ENCODE measurements around the gene TMEM242.
"Not testable (repeated sequence)": the region's sequence is repeated elsewhere in the genome, so short reads cannot be mapped to it uniquely, and the experiment has no call there.

Gene TMEM242

DNA sequence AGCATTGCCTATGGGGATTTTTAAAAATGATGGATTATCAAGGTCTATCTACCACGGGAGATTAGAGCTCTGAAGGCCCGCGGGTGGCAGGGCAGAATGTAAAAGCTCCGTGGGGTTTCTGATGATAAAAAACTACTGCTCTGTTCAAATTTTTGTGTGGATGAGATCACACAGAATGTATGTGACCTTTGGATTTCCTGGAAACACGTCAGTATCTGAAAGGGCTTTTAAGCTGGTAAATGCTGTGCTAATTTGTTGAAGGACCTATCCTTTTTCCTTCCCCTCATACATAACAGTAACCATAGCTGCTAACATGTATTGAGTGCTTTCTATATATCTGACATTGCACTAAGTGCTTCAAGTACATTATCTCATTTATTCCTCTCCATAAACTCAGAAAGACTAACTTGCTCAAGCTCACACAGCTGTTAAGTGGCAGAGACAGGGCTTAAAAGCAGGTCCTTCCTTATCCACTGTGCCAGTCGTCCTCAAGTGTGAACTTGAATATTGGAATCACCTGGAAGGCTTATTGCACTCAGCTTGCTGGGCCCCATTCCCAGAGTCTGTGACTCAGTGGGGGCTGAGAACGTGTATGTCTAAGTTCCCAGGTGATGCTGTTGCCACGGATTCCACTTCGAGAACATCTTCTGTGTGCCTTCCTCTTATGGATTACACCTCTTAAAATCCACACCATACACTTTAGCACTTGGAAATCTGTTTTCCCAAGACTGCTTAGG lies 1.9 kb upstream of the TMEM242 start:
- DNase-seq (ENCODE audit: low read depth, low spot score), result no peak

DNA sequence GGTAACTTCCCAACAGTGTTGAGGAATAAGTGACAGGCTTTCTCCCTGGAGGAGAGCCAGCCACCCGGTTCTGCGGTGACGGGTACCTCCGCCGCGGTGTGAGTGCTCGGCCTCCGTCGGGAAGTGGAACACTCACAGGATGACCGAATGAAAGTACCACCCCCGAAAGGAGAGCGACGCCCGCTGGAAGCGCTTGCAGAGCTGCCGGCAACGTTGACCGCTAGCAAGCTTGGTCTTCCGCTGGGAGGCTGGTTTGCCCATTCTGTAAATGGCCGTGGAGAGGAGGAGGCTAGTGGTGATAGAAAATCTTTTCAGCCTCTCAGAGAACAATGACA lies 614 bp upstream of the TMEM242 start:
- no peak for DNase-seq (ENCODE audit: low read depth, low spot score)

DNA sequence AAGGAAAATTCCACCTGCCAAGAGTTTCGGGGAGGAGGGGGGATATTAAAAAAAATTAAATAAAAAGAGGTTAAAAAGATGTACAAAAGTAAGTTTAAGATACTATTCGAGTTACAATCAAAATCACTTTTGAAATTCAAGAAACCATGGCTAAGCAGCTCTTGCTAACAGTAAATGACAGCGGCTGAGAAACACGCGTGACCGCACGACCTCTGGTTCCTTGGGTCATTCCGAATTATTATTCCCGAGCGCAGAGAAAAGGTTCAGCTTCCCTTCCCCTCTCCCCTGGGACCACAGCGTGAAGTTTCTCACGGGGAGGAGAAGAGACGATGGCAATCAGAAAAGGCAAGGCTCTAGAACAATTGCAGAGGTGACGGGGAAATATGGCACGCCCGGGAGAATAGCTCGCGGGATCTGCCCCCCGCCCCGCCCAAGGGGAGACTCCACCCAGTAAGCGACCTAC lies 496 bp downstream of the TMEM242 start:
- DNase-seq (ENCODE audit: low read depth, low spot score), result no peak

DNA sequence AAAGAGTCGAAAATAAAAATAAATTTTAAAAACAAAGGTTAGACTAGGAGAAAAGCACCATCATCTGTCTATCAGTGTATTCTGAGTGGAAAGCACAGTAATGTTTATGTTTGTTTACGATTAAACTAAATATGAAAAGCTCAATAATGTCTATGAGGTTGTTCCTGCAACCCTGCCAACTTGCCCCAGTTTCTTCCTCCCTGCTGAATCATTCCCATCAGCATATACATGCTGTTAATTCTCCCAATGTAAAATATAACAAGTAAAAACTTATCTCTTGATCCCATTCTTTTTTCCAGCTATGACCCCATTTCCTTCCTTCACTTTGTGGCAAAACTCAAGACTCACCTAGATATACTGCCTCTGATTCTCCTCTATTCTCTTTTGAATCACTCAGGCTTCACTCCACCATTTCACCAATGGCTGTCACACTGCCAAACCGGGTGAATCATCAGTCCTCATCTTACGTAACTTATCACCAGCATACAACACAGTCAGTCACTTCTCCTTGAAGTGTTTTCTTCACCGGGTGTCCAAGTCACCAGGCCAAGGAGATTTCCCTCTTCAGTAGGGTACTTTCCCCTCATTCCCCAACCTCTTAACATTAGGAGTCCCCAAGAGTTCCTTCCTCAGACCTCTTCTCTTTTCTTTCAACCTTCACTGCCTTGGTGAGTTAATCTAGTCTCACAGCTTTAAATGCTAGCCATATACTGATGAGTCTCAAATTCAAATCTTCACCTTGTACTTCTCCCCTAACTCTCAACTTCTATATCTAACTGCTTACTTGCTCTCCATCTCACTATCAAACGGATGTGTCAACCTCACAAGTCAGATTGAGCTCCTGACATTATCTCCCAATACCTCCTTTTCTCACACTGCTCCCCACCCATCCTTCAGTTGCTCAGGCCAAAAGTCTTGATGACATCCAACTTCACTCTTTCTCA lies 6.2 kb downstream of the TMEM242 start:
- no peak for DNase-seq (ENCODE audit: low read depth, low spot score)

DNA sequence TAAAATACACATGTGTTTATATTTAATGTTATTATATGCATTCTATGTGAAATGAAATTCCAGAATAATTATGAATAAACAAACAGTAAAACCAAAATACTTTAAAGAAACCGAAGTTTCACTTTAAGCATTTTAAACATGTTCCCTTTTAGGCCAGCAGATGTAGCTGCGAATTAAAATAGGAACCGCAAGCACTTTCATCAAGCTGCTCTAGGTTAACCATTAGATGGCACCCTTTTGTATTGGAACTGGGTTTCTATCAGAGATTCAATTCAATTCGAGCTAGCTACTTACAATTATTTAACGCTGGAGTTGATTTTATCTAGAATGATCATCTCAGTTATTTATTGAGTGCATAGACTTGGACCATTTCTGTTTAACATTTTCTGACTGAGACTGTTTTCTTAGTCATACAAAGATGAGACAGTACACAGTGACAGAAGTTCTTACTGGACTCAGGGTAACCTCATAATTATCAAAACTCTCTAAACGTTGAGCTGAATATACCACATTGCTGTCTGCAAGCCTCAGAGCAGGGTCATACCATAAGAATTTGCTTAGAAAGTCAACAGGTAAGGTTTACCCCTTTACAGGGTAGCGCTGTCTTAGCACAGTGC lies 8.5 kb downstream of the TMEM242 start:
- DNase-seq (ENCODE audit: low read depth, low spot score), result no peak

DNA sequence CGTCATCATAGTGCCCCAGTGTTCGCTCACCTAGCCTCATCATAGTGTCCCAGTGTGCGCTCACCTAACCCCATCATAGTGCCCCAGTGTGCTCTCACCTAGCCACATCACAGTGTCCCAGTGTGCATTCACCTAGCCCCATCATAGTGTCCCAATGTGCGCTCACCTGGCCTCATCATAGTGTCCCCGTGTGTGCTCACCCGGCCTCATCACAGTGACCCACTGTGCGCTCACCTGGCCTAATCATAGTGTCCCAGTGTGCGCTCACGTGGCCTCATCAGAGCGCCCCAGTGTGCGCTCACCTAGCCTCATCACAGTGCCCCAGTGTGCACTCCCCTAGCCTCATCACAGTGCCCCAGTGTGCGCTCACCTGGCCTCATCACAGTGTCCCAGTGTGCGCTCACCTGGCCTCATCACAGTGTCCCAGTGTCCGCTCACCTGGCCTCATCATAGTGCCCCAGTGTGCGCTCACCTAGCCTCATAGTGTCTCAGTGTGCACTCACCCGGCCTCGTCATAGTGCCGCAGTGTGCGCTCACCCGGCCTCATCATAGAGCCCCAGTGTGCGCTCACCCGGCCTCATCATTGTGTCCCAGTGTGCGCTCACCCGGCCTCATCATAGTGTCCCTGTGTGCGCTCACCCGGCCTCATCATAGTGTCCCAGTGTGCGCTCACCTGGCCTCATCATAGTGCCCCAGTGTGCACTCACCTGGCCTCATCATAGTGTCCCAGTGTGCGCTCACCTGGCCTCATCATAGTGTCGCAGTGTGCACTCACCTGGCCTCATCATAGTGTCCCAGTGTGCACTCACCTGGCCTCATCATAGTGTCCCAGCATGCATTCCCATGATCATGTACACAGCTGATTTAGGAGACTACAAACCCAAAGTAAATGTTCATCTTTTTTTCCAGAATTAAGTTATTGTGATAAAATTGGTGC lies 9.5 kb downstream of the TMEM242 start:
- DNase-seq (ENCODE audit: low read depth, low spot score), result no peak

DNA sequence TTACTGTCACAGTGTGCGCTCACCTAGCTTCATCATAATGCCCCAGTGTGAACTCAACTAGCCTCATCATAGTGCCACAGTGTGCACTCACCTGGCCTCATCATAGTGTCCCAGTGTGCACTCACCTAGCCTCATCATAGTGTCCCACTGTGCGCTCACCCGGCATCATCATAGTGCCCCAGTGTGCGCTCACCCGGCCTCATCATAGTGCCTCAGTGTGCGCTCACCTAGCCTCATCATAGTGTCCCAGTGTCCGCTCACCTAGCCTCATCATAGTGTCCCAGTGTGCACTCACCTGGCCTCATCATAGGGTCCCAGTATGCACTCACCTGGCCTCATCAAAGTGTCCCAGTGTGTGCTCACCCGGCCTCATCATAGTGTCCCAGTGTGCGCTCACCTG lies 10.6 kb downstream of the TMEM242 start:
- no peak for DNase-seq (ENCODE audit: low read depth, low spot score)

DNA sequence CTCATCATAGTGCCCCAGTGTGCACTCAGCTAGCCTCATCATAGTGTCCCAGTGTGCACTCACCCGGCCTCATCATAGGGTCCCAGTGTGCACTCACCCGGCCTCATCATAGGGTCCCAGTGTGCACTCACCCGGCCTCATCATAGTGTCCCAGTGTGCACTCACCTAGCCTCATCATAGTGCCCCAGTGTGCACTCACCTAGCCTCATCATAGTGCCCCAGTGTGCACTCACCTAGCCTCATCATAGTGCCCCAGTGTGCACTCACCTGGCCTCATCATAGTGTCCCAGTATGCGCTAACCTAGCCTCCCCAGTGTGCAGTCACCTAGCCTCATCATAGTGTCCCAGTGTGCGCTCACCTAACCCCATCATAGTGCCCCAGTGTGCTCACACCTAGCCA lies 12.6 kb downstream of the TMEM242 start:
- DNase-seq (ENCODE audit: low read depth, low spot score), result not testable (repeated sequence)

DNA sequence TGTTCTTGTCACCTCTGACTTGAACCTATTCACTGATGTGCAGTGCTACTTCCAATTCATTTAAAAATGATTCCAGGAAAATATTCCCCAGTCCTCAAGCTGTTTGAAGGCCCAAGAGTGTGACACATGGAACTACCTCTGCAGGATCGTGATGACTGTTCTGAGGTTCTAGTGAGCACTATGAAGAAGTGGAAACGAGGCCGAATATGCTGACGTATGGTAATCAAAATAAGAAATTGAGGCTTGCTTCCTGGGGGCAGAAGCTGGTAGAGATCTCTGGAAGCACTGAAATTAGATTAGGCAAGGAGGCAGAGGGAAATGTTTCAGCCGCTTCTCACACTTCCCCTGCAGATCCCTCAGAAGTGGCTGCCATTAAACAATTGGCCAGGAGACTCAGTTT lies 15.7 kb downstream of the TMEM242 start:
- no peak for DNase-seq (ENCODE audit: low read depth, low spot score)

DNA sequence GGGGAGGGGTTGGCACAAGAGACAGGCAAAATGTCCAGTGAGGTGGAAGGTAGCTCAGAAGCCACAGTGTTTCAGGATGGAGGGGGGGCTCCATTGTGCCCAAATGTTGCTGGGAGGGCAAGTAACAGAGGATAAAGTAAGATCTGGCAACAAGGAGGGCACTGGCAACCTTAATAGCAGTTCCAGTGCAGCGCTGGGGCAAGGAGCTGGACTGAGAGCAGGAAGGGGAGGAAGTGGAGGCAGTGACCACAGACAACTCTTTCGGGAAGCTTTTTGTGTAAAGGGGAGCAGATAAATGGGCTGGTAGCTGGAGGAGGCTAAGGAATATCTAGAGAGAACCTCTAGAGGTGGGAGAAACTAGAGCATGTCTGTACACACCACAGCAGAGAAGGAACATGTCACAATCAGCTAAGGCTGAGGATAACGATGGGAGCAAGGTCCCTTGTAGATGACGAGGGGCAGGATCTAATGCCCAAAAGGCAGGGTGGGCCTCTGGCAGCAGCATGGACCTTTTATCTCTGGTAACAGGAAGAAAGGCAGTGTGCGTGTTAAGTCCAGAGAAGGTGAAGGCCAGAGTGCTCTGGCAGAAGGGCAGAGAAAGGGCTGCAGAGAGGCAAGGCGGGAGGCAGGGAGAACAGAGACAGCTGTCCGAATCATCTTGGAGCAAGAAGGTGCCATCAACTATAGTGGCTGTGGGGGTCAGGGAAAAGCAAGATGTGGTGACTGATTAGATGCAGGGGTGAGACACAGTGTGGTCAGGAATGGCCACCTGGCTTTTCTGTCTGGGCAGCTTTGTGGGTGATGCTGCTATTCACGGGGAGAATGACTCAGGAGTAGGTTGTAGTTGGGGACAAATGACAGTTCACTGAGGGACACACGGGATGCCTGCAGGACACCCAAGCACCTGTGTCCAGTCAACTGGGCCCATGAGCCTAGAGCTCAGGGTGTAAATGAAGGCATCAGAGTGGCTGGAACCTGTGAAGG lies 17.4 kb downstream of the TMEM242 start:
- DNase-seq (ENCODE audit: low read depth, low spot score), result no peak

DNA sequence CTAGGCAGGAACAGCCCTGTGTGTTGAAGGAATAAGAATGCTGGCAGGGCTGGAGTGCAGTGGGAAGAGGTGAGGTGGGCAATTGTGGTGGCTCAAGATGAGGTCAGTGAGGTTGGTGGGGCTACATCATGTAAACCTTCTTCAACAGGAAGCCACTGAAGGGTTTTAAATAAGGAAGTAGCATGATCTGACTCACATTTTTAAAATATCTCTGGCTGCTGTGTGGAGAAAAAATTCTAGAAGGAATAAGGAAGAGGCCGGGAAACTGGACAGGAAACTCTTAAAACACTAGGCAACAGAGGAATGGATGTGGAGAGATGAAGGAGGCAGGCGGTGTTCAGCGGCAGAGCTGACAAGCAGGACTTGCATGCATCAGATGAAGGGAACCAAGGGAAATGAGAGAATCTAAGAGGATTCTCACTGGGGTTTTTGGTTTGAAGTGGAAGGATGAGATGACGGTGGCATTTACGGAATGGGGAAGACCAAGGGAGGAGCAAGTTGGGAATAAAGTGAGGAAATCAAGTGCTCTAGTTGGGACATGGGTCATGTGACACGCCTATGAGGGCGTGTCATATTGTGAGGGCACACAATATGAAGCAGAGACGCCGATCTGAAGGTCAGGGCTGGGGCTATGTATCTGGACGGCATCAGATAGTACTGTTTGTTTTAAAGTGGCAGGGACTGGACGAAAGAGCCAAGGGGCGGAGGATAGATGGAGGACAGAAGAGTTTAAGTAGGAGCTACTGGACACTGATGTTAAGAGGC lies 18.2 kb downstream of the TMEM242 start:
- DNase-seq (ENCODE audit: low read depth, low spot score), result no peak

DNA sequence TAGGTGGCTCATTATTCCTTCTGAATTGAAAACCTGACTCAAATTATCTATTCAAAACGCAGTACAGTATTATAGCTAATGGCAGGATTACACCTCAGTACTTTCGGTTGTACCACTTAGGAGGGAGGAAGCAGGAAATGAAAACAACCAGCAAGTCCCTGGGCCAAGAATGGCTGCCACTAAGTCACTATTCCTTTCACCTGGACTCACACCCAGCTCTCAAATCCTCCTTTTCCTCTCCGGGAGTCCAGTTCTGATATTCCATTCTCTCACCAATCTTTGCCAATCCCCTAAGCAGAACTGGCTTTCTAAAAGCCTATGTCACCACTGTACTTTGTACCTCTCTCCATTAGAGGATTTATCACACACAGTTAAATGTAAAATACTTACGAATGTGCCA lies 20.6 kb downstream of the TMEM242 start:
- no peak for DNase-seq (ENCODE audit: low read depth, low spot score)

DNA sequence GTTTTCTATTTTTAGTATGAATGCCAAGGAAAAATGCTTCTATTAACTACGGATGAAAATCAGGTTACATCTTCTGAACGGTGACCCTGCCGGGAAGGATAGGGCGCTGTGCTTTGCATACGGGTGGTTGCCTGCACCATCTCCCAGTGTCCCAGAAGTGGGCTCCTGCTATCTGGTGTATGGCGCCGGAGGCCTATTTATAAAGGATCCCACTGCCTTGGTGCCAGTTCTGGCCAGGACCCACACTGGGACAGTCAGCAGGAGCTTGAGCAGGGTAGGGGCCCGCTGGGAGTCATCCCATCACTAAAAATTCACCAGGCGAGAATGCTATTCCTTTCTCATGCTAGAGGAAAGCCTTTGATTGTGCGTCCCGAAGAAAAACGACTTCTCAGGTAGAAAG lies 22.9 kb downstream of the TMEM242 start:
- DNase-seq (ENCODE audit: low read depth, low spot score), result no peak

DNA sequence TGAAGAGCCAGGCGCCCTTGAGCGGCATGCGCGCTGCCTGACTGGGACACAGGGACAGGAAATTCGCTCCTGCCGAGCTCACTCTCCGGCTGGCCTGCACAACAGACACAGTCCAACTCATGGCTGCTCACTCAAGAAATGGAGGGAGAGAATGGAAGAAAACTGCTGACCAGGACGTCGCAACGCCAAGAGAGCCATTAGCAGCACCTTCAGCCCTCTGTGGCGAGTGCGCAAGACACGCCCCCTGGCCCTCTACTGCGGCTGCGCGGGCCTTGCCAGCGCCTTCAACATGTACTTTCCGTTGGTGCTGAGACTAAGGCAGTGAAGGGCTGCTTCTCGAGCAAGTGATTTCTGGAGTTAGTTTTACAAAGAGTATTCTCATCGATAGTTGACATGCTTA lies 23.3 kb downstream of the TMEM242 start:
- DNase-seq (ENCODE audit: low read depth, low spot score), result no peak

DNA sequence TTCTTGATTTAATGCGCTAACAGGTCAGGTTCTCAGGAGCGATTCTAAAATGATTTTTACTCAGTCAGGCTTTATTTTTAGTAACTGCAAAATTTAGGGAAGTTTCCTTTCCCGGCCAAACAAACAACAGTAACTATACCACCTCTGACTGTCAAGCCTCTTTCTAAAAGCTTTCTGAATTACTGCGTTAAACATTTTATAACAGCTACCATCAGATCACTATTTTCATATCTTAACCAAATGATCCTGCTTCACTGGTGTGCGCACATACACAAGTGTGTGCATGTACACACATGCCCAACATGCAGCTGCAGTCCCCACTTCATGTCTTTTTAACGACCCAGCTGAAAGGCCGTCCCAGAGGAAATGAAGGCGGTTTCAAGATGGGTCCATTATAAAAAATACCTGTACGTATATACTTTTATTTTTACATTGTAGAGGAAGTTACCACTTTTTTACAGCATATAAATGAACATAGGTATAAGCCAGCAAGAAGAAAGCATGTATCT lies 25.0 kb downstream of the TMEM242 start:
- DNase-seq (ENCODE audit: low read depth, low spot score), result no peak

DNA sequence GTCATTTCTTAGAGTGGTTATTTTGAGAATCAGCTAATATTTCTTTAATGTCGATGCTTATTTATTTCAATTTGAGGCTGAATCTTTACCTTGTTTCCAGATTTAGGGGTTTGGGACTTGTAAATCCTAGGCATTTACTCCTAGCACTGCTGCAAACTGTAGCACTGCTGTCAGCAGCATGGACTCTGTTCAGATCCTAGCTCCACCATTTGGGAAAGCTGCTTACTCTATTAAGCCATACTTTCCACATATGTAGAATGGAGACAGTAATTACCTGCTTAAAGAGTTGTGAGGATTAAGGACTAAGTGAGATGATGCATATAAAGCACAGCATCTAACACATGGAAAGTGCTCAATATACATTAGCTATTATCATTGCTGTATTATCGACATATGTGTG lies 28.7 kb downstream of the TMEM242 start:
- no peak for DNase-seq (ENCODE audit: low read depth, low spot score)

DNA sequence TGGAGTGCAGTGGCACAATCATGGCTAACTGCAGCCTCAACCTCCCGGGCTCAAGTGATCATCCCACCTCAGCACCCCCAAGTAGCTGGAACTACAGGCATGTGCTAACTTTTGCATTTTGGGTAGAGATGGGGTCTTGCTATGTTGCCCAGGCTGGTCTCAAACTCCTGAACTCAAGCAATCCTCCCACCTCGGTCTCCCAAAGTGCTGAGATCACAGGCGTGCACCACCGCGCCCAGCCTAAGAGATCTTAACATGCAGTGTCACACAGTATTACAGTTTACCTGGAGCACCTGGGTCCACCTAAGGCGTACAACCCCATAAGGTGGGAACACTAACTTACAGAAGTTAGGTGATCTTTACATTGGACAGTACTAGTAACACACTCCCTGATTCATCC lies 29.5 kb downstream of the TMEM242 start:
- DNase-seq (ENCODE audit: low read depth, low spot score), result no peak

DNA sequence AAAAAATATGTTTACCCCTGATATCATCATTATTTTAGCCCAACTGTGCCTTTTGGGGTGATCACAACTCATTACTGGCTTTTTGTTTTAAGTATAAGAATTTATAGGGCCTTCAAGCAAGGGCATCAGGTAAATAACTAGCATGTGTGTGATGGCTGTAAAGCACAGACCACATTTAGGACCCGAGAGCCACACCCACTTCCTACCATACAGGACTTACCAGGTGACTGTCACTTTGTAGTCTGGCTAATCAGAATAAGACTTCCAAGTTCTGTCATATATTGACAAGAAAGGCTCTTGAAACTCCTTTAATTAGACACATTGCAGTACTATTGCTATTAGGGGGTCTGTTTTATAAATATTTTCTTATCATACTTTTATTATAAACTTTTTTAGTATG lies 31.1 kb downstream of the TMEM242 start:
- DNase-seq (ENCODE audit: low read depth, low spot score), result no peak

DNA sequence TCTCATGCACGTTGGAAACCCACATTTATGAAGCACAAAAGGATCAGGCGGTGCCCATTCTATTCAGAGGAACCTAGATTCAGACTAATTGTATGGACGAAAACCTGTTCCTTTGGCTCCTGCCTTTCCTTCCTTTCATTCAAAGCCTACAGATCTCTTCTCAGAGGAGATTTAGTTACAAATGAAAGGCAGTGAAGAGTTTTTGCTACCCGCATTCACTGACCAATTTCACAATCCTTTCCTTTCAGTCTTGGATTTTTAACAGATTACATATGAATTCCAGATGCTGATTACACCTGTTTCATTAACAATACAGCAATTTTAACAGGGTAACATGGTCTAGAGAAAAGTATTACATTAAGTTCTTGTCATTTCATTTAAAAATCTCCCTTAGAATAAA lies 32.0 kb downstream of the TMEM242 start:
- DNase-seq (ENCODE audit: low read depth, low spot score), result no peak

All from activated naive CD8-positive, alpha-beta T cell treated with anti-CD3 and anti-CD28 coated beads, Interleukin-2, amount 50 U/mL, for 16 hours (primary cell).